ENCODE data around the gene ITGA8. TPM values are rescaled to one million over a fixed set of nuclear protein-coding genes. Genes with fewer than 3 reads are reported as not detected.

ITGA8 gene
- total RNA-seq, 1 experiment from 2014 or later = 0.02 TPM

- RAD21 ChIA-PET (ENCODE audit: low non-redundant PET in 1 of 2, low total read pairs in 2 of 2, uncharacterized antibody in 2 of 2, unreplicated experiment in 2 of 2) = no interaction called here
- Histone ChIP-seq H3K4me2 (ENCODE audit: low read length) (no peak overlapping the region), H3K4me3 (replicated peaks in 1 of 2; ENCODE audit: low read depth in 1 of 2, low read length in 2 of 2) (no peak overlapping the region), H2AFZ (ENCODE audit: low read depth, low read length, poor library complexity, severe bottlenecking) (no peak overlapping the region), H3K79me2 (ENCODE audit: insufficient read depth, low read length) (no peaks in the 10 kb centered on the region), H3K4me1 (ENCODE audit: control insufficient read depth in 1 of 2, insufficient read depth in 2 of 2, low read length in 2 of 2) (0 out of 4 replicates have a peak, but pooled peaks cover 0 to 5% of the 10 kb centered on the region in 2 experiments), H3K9me2 (ENCODE audit: insufficient read depth) (no peaks in the 10 kb centered on the region), H3K36me3 (ENCODE audit: control insufficient read depth in 1 of 2, insufficient read depth in 2 of 2, low read length in 2 of 2) (no peaks in the 10 kb centered on the region), H3K9me3 (ENCODE audit: control insufficient read depth in 1 of 2, insufficient read depth in 1 of 2, low read depth in 1 of 2, low read length in 2 of 2) (no peaks in the 10 kb centered on the region), H3K27ac (ENCODE audit: low read depth, low read length) (no peak overlapping the region), H3K27me3 (ENCODE audit: insufficient read depth, low read length) (peaks cover 32% of the 10 kb centered on the region; the same call in 1 of the 2 replicates), H4K20me1 (ENCODE audit: insufficient read depth) (no peaks in the 10 kb centered on the region), H3K9ac (ENCODE audit: low read length) (no peak overlapping the region)
- CTCF ChIA-PET = no interaction called here
- TF ChIP-seq CEBPB (IDR thresholded peaks at IDR 0.05; ENCODE audit: low read depth) (no peak), EZH2 (IDR thresholded peaks at IDR 0.05) (no peak)
- intact Hi-C loops (cut with micrococcal nuclease) = no loop called here
- DNase-seq (ENCODE audit: low read depth, low spot score) = no peak
- no TSS peak for BruUV-seq (replicated peaks)
- POLR2A ChIA-PET = no interaction called here
- no peak for ATAC-seq
These were observed 89.4 kb downstream of the ITGA8 start for GRCh38 chr10:15630353-15630752.

- H3K9ac ChIP-seq (ENCODE audit: low read length) = no peak overlapping the region
- peaks cover 27% of the 10 kb centered on the region for H3K27me3 ChIP-seq (ENCODE audit: insufficient read depth, low read length)
- ChIA-PET RAD21 (ENCODE audit: low non-redundant PET in 1 of 2, low total read pairs in 2 of 2, uncharacterized antibody in 2 of 2, unreplicated experiment in 2 of 2) (no interaction called here), POLR2A (no interaction called here), CTCF (no interaction called here)
- ATAC-seq (peak; percentile 40; the same call in 1 of the 2 replicates), DNase-seq (ENCODE audit: low read depth, low spot score) (no peak)
- H3K27ac ChIP-seq (ENCODE audit: low read depth, low read length) = no peak overlapping the region
- intact Hi-C loops (cut with micrococcal nuclease) = no loop called here
- no peak overlapping the region for H3K4me3 ChIP-seq (replicated peaks in 1 of 2; ENCODE audit: low read depth in 1 of 2, low read length in 2 of 2)
- no peak overlapping the region for H2AFZ ChIP-seq (ENCODE audit: low read depth, low read length, poor library complexity, severe bottlenecking)
- no peaks in the 10 kb centered on the region for H3K36me3 ChIP-seq (ENCODE audit: control insufficient read depth in 1 of 2, insufficient read depth in 2 of 2, low read length in 2 of 2)
- TF ChIP-seq ELF1 (IDR thresholded peaks at IDR 0.05; ENCODE audit: borderline replicate concordance, low read depth) (no peak), SP1 (IDR thresholded peaks at IDR 0.05; ENCODE audit: low read depth) (no peak), POLR2AphosphoS5 (IDR thresholded peaks at IDR 0.05; ENCODE audit: low read depth, low read length) (no peak), FOSL1 (IDR thresholded peaks at IDR 0.05; ENCODE audit: low read depth) (peak; percentile 51)
- peak overlapping the region; percentile 8; the same call in 1 of the 2 replicates for H3K4me2 ChIP-seq (ENCODE audit: low read length)
- BruUV-seq (replicated peaks) = no TSS peak
- H4K20me1 ChIP-seq (ENCODE audit: insufficient read depth) = no peaks in the 10 kb centered on the region
- no peaks in the 10 kb centered on the region for H3K79me2 ChIP-seq (ENCODE audit: insufficient read depth, low read length)
- 0 out of 4 replicates have a peak, but pooled peaks cover 0 to 5% of the 10 kb centered on the region in 2 experiments for H3K4me1 ChIP-seq (ENCODE audit: control insufficient read depth in 1 of 2, insufficient read depth in 2 of 2, low read length in 2 of 2)
- no peaks in the 10 kb centered on the region for H3K9me3 ChIP-seq (ENCODE audit: control insufficient read depth in 1 of 2, insufficient read depth in 1 of 2, low read depth in 1 of 2, low read length in 2 of 2)
- H3K9me2 ChIP-seq (ENCODE audit: insufficient read depth) = no peaks in the 10 kb centered on the region
These were observed 92.0 kb downstream of the ITGA8 start for GRCh38 chr10:15627617-15628196.
